Ovary (tissue), 3 donors: ENCODE data around the gene SEMA5A.

ENCODE experiments used
- CTCF ChIP-seq, 3 donors: fragments of 450-650 bp in 2 of 3; fragments of 200-600 bp in 1 of 3; IDR thresholded peaks; one replicate each; pipeline versions ENCODE4 v1.5.1 to v1.8.0; 2016 to 2022; ENCODE audit warnings: antibody characterized with exemption in 3 of 3, mild to moderate bottlenecking in 1 of 3
- POLR2A ChIP-seq: fragments of 450-650 bp; IDR thresholded peaks from one replicate; pipeline ENCODE4 v1.6.1; 2017; ENCODE audit warnings: antibody characterized with exemption, mild to moderate bottlenecking, moderate library complexity
- donor health status: DM: no; HTN: no; CAD: no.

- TF ChIP-seq POLR2A (no peak), CTCF (IDR thresholded peaks at IDR 0.05) (no peak)
These were observed 304.2 kb downstream of the SEMA5A start for GRCh38 chr5:9241479-9242305.
